Right forelimb (tissue), 1 donor: ENCODE results near the gene BCL7C.
"Not testable (repeated sequence)": the region's sequence is repeated elsewhere in the genome, so short reads cannot be mapped to it uniquely, and the experiment has no call there.

Source experiments
- DNase-seq: peaks from one replicate; pipeline ENCODE4 v3.0.0-alpha.2; 2018

BCL7C gene

GRCh38 chr16:30893744-30894539 is at the start of gene BCL7C:
BCL7C (minus strand) TSS chr16:30894077; CDS start chr16:30893944, 133 bp downstream.
- DNase-seq = peak; percentile 94

GRCh38 chr16:30942426-30942806 is 48.5 kb upstream of the BCL7C start:
- DNase-seq = no peak

GRCh38 chr16:30941600-30942425 is 47.9 kb upstream of the BCL7C start:
- DNase-seq = peak; percentile 69

- DNase-seq = not testable (repeated sequence)
Observed at GRCh38 chr16:30939571-30939970, 45.7 kb upstream of the BCL7C start.

- DNase-seq = no peak
Observed at GRCh38 chr16:30937692-30938091, 43.8 kb upstream of the BCL7C start.

GRCh38 chr16:30934827-30935557 is 41.1 kb upstream of the BCL7C start:
- DNase-seq = no peak

- no peak for DNase-seq
Observed at GRCh38 chr16:30931068-30931650, 37.3 kb upstream of the BCL7C start.

GRCh38 chr16:30930160-30930571 is 36.3 kb upstream of the BCL7C start:
- no peak for DNase-seq

- DNase-seq = no peak
Observed at GRCh38 chr16:30929167-30929566, 35.3 kb upstream of the BCL7C start.

- DNase-seq = no peak
Observed at GRCh38 chr16:30928390-30928789, 34.5 kb upstream of the BCL7C start.

GRCh38 chr16:30927789-30928378 is 34.0 kb upstream of the BCL7C start:
- peak; percentile 64 for DNase-seq

GRCh38 chr16:30926937-30927788 is 33.3 kb upstream of the BCL7C start:
- DNase-seq = no peak

GRCh38 chr16:30925995-30926811 is 32.3 kb upstream of the BCL7C start:
- DNase-seq = no peak

- no peak for DNase-seq
Observed at GRCh38 chr16:30925632-30925987, 31.7 kb upstream of the BCL7C start.

GRCh38 chr16:30924913-30925631 is 31.2 kb upstream of the BCL7C start:
- no peak for DNase-seq

GRCh38 chr16:30924076-30924912 is 30.4 kb upstream of the BCL7C start:
- DNase-seq = no peak

- no peak for DNase-seq
Observed at GRCh38 chr16:30923554-30924075, 29.7 kb upstream of the BCL7C start, which contains the start of gene FBXL19. FBXL19 (plus strand) TSS chr16:30923572; CDS start chr16:30925755, 2,183 bp downstream.

GRCh38 chr16:30922960-30923535 is 29.2 kb upstream of the BCL7C start:
- DNase-seq = peak; percentile 99
